Measurements from ENCODE around the gene SLC50A1.

SLC50A1 gene

DNA sequence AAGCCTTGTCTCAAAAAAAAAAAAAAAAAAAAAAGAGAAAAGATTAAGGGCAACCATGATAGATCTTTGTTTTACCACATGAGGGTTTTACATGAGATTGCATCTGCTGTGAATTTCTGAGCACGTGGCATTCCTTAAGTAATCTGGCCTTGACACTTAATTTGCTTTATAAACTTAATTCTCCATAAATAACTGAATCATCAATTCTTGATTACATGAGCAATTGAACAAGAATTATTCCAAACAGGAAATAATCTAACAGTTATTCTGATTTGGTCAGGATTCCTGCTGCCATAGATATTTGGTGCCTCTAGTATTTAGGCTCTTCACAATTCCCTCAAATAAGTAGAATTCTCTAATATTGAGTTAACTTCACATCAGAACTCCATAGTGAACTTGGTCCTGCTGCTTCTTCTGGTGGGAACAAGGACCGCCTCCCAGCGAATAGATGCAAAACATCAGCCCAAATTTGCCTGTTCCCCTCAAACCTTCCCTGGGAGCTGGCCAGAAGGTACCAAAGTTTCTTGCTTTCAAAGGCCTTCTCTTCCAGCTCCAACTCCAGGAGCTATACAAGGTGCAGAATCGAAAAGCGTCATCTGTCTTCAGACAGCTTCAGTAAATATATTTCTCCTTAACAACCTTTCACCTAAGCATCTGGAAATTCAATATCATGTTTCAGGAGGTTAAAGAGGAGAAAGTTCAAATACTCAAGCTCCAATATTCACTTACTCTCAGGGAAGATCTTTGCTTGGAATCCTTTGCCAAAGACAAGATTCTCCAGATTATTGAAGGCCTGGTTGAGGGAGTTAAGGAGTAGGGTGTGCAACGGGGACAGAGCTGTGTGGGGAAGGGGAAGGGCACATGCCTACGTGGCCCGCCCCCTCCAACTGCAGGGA is 36.4 kb downstream of the SLC50A1 start:
- no peak for DNase-seq

DNA sequence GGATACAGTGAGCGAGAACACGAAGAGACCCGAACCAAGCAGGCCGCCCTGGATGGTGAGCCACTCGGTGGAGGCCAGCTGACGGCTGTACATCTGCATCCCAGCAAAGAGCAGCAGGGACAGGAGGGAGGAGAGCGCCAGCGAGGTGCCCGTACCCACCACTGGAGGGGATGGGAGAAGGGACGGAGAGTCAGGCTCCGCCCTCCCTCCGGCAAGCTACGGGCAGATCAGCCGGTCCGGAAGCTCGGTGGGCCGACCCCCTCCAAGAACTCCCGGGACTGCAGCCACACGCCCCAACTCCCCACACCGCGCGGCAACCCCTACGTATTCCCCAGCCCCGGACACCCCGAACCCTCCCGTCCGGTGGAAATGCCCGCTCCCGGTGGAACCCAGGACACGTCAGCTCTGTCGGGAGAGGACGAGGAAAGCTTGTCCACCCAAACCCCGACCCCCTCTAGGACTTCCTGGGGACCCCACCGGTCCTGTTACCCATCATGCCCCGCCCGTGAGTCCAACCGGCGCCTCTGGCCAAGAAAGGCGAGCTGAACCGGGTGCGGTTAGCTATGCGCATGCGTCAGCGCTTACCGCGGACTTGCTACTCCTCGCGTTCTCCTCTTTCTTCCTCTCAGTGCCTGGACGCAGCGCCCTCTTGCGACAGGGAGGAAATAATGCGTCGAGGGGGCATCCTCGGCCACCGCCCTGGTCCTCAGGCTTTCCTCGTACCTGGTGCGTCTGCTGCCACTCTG is 37.3 kb downstream of the SLC50A1 start, which contains the start of gene KRTCAP2:
Gene KRTCAP2 (minus strand): TSS at position 573 of the 746 bp plus-strand sequence. CDS start 80 bp downstream, at position 493.
- peak; percentile 98 for DNase-seq

DNA sequence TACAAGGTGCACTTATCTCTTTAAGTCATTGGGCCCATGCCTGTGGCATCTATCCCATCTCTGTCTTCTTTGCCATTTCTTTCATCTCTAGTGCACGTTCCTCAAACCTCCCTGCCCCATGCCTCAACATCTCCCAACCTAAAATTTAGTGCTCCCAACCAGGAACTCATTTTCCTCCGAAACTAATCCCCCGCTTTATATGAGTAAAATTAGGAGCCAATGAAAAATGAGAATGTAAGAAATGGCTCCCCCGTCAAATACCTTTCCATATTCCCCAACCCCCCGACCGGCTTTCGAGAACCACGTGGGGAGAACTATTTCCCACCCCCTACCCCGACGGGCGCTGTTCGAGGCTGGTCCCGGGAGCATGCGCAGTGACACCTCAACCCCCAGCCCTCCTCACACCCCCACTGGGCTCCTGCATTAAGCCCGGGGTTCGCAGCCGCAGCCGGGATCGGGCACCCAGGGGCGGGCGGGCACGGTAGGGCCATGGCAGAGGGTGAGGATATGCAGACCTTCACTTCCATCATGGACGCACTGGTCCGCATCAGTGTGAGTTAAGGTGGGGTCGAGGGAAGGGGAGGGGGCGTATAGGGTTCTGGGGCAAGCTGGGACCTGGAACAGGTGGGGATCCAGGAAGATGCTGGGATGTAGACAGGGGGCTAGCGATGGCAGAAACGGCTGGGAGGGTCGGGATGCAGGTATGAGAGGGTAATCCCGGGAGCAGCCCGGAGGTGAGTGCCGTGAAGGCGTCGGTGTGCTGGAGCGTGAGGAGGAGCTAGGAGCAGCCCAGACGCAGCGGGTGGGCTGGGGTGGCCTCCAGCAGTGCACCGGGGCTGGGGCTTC is 38.0 kb downstream of the SLC50A1 start, which contains the start of gene TRIM46:
Gene TRIM46 (plus strand): TSS at position 372 of the 846 bp plus-strand sequence. CDS start 118 bp downstream, at position 490.
- DNase-seq, result peak; percentile 94

DNA sequence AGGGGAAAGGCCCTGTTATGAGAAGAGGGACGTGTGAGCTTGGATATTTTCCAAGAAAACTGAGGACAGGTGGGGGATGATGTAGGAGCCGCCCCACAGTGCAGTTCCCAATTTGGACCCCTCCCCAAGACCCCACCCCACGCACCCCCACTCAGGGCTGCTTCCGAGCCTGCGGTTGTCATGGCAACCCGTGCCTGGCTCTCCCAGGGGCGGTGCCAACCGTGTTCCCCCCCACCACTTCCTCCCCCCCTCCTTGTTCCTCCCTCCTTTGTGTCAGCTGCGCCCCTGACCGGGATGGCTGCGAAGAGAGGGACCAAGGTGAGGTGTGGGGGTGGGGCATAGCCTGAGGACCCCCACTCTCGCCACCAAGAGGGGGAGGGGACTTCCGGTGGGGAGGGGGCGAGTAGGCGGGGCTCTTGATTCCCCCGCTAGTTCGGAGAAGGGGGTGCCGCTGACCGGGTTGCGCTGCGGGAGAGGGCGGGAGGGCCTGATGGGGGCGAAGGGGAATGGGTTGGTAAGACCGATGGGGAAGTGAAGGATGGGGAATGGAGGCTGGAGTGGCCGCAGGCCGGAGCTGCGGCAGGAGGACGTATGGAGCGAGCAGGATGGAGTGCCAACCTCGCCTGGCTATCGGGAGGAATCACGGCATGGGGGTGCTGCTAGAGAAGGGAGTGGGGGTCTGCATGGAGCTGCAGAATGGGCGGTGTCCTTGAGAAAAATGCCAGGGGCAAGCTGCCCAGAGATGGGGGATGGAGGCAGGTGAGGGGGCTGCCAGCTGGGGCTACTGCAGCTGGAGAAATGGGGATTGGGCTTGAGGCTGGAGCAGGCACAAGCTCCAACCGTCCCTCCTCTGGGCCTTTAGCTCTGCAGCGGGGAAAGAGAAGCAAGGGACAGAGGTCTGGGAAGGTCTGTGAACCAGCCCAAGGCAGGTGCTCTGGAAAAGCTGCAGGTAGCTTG is 39.0 kb downstream of the SLC50A1 start:
- peak; percentile 97 for DNase-seq

DNA sequence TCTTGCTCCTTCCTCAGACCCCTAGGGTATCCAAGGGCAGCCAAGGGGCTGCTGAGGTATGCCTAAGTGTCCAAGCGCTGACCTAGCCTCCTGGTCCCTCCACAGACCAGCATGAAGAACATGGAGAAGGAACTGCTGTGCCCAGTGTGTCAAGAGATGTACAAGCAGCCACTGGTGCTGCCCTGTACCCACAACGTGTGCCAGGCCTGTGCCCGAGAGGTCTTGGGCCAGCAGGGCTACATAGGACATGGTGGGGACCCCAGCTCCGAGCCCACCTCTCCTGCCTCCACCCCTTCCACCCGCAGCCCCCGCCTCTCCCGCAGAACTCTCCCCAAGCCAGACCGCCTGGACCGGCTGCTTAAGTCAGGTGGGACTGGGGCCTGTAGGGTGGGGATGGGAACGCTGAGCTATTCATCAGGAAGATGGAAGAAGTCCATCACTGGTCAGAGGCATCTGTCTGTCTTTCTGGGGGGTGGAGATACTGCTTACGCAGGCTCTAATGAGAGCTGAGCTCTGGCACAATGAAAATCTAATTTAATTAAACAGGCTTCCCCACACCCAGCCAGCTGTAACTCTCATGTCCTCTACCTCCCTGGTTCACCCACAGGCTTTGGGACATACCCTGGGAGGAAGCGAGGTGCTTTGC is 39.8 kb downstream of the SLC50A1 start:
- DNase-seq, result peak; percentile 69

DNA sequence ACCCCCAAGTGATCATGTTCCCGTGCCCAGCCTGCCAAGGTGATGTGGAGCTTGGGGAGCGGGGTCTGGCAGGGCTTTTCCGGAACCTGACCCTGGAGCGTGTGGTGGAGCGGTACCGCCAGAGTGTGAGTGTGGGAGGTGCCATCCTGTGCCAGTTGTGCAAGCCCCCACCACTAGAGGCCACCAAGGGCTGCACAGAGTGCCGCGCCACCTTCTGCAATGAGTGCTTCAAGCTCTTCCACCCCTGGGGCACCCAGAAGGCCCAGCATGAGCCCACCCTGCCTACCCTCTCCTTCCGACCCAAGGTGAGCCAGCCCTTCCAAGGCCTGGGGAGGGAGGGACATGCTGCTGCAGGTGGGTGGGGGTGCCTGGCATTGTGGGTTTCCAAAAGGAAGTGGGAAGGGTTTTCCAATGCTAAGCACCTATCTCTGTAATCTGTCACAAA is 40.3 kb downstream of the SLC50A1 start:
- peak; percentile 87 for DNase-seq

DNA sequence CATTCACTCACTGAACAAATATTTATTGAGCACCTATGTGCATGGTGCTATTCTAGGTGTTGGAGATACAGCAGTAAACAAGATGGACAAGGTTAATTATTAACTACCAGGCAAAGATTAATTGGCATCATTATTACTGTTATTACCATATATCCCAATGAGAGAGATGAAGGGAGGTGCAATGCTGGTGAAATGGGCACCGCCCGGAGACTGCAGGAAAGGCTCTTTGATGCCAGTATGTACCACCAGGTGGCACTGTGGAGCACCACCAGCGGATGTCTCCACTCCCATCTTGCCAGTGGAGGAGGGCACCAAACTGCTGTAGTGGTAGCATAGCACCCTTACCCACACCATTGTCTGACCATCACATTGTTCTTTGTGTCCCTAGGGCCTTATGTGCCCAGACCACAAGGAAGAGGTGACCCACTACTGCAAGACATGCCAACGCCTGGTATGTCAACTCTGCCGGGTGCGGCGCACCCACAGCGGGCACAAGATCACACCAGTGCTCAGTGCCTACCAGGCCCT is 41.0 kb downstream of the SLC50A1 start:
- DNase-seq, result peak; percentile 90

DNA sequence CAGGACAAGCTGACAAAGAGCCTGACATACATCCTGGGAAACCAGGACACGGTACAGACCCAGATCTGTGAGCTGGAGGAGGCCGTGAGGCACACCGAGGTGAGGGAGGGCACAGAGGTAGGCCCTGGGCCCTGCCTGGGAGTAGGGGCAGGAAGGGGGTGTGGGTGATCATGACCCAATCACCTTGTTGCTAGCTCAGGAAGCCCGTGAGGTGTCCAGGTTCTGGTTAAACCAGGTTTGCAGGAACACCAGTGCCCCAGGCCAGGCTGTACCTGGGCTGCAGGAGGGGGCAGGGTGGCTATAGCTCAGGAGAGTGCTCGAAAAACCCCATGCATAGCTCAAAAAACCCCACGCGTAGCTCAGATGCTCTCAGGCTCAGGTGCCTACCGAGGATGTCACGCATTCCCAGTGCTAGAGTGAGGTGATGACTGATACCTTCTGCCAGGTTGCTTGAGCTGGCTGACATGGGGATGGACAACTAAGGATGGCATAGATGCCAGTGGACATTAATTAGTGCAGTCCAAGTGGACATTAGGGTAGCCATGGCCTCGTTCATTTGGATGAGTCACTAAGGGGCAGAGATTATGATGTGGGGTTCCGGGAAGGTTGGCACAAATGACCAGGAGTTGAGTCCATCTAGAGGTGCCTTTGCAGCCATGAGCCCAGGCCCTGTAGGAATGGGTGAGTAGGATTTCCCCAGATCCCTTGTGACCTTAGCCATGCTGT is 41.7 kb downstream of the SLC50A1 start:
- DNase-seq, result no peak

DNA sequence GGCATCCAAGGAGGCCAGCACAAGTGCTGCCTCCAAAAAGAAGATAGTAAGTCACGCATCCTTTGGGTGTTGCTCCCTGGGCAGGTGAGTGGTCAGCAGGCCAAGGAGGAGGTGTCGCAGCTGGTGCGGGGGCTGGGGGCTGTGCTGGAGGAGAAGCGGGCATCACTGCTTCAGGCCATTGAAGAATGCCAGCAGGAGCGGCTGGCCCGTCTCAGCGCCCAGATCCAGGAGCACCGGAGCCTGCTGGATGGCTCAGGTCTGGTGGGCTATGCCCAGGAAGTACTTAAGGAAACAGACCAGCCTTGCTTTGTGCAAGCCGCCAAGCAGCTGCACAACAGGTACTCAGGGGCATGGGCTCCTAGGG is 42.2 kb downstream of the SLC50A1 start:
- no peak for DNase-seq

DNA sequence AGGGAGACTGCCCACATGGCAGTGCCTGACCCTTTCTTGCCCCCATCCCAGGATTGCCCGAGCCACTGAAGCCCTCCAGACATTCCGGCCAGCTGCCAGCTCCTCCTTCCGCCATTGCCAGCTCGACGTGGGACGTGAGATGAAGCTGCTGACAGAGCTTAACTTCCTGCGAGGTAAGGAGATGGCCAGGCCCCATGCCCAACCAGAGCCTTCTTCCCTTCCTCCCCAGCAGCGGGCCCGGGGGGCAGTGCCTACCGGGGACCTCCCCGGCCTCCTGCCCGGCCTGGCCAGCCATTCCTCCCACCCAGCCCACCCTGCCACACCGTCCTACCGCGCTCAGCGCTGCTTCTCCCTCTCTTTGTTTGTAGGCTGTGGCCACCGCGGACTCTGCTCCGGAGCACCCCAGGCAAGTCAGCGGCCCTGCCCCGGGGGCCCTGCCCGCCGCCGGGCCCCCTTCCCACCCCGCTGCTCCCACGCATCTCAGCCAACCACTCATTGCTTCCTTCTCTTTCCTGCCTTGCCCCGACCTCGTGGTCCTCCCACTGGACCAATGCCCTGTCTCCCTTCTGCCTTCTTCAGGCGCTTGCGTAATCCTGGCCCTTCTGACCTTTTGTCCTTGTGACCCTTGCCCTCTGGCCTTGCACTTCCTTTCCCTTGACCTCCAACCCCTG is 42.9 kb downstream of the SLC50A1 start:
- no peak for DNase-seq

DNA sequence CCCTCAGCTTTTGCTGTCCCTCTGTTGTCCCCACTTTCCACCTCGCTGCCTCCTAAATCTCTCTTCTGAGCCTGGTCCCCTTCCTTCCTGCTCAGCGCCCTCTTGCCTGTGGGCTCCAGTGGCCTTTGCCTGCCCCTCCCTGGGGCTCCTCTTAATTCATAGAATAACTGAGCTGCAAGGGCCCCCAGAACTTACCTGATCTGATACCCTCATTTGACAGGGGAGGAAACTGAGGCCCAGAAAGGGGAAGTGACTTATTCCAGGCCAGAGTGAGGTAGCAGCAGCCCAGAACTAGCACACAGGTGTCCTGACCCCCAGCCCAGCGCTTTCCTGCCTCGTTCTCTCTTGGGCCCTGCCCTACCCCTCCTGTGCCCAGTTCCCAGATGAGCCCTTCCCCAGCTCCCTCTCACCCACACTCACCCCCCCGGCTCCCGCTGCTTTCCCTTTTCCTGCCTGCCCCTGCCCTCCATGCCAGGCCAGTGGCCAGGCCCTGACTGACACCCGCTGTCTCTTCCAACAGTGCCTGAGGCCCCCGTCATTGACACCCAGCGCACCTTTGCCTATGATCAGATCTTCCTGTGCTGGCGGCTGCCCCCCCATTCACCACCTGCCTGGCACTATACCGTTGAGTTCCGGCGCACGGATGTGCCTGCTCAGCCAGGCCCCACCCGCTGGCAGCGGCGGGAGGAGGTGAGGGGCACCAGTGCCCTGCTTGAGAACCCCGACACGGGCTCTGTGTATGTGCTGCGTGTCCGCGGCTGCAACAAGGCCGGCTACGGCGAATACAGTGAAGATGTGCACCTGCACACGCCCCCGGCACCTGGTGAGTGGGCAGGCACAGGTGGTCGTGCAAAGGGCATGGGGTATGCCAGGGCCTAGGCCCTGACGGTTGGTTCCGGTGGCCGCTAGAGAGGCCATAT is 43.7 kb downstream of the SLC50A1 start:
- DNase-seq, result no peak

DNA sequence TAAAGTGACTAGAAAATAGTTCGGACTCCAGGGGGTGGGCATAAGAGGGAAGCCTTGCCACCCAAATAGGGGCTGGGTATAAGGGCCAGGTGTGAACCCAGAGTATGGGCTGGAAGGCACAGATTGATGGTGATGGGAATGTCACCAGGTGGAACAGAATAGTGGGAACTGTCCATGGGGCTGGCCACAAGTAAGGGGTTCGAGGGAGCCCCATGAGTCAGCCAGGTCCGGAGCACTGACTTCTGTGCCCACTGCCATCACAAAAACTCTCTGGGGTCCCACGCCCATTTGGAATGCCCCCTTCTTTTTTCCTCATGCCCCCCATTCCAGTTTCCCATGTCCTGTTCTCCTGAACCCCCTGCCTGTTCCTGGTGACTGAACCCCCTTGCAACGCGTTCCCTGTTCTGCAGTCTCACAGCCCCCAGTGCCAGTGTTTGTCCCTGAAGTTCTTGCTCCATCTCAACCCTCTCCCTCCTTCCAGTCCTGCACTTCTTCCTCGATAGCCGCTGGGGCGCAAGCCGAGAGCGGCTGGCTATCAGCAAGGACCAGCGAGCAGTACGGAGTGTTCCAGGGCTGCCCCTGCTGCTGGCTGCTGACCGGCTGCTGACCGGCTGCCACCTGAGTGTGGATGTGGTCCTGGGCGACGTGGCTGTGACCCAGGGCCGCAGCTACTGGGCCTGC is 45.9 kb downstream of the SLC50A1 start:
- DNase-seq, result no peak

DNA sequence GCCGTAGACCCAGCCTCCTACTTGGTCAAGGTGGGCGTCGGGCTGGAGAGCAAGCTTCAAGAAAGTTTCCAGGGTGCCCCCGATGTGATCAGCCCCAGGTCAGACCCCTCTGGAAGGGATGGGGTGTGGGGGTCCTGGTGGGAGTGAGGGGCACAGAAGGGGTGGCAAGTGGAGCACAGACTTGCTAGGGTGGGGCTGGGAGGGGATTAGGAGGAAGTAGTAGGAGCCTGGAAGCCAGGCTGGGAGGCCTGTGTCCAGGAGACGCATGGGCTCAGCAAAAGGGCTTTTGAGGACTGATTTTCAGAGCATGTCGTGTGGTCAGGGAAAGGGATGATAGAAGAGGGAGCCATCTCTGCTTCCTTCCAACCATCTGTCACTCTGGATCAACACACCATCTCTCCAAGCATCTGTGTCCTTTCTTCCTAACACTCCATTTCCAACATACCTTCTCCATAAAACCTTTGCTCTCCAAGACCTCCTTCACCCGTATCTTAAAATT is 46.4 kb downstream of the SLC50A1 start:
- no peak for DNase-seq

DNA sequence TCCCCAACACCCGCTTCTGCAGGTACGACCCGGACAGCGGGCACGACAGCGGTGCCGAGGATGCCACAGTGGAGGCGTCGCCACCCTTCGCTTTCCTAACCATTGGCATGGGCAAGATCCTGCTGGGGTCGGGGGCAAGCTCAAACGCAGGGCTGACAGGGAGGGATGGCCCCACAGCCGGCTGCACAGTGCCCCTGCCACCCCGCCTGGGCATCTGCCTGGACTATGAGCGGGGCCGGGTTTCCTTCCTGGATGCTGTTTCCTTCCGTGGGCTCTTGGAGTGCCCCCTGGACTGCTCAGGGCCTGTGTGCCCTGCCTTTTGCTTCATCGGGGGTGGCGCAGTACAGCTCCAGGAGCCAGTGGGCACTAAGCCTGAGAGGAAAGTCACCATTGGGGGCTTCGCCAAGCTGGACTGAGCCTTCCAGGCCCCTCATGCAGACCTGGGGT is 48.1 kb downstream of the SLC50A1 start:
- DNase-seq, result no peak

DNA sequence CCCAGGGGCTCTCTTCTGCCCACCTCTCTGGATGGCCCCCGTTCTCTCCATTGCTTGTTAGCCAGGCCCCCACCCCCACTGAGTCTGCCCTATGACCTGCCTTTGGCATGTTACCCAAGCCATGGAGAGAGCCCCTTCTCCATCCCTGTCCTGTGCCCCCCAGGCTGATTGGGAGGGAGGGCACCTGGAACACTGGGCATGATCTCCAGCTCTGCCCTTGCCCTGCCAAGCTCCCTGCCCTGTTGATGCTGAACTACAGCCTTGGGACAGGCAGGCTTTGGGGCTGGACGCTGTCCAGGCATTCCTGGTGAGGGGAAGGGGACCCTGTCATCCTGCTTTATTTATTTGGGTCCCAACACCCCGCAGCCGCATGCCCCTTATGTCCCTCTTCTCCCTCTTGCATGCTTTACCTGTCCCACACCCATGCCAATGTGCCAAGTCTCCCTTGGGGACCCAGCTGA is 48.7 kb downstream of the SLC50A1 start:
- no peak for DNase-seq

DNA sequence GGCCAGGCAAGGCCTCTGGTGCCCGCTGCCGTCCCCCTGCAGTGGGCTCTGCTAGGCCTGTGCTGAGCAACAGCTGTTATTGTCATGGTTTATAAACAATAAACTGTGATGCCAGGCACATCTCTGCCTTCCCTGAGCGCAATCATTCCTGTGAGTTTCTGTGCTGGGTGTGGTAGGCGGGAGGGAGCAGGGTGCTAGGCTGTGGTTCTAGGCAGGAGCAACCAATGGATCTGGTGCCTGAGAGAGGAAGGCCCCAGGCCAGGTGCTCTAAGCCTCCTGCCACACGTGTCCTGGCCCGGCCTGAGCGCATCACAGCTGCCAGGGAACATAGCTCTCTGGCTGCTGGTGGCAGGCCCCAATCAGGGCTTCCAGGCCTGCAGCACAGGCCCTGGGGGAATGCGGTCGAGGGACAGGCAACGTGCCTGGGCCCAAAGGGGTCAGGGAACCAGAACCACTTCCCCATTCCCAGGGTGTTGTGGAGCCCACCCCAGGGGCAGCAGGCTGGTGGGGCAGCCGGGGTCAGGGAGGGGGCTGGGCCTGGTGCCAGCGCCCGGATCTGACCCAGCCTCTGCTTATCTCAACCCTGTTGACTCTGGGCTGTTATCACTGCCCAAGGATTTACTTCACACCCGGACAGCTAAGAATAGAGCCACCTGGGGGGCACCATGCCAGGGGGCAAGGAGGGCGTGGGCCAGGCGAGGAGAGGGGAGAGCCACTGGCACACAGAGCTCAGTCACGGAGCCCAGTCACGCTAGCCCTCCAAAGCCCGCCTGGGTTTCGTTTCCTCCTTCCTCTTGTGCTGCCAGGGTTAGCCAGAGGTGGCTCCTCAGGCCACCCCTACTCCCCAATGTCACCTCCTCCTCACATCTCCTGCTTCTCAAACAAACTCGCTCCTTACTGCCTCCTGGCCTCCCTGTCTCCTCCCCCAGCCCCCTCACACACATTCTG is 49.5 kb downstream of the SLC50A1 start:
- no peak for DNase-seq
